Body of pancreas (tissue), 4 donors: ENCODE results near the gene TMEM91. TPM values are rescaled to one million over a fixed set of nuclear protein-coding genes. Genes with fewer than 3 reads are reported as not detected.

Experiments
- ATAC-seq: fragments of 150-250 bp; one replicate; pipeline ENCODE4 v1.9.1; 2016
- DNase-seq, 4 donors: peaks; one replicate each; pipeline ENCODE4 v3.0.0-alpha.2; 2019
- H3K27ac ChIP-seq, 4 donors: fragments of 200-600 bp; sonication (generic); 1 replicate in 3 of 4; 2 replicates in 1 of 4; pipeline versions ENCODE4 v1.5.1 to v1.6.1; 2016 to 2019; ENCODE audit warnings: mild to moderate bottlenecking in 1 of 4, mixed read lengths in 1 of 4, moderate library complexity in 1 of 4
- H3K27me3 ChIP-seq, 2 donors: fragments of 200-600 bp; sonication (generic); one replicate each; pipeline ENCODE4 v1.6.0; 2016; ENCODE audit warnings: mild to moderate bottlenecking in 1 of 2
- H3K36me3 ChIP-seq, 2 donors: fragments of 200-600 bp; sonication (generic); replicated peaks in 1 of 2; 2 replicates each; pipeline ENCODE4 v1.5.1; 2016; ENCODE audit warnings: low read depth in 2 of 2; ENCODE audit not compliant: insufficient read depth in 1 of 2
- H3K4me1 ChIP-seq: fragments of 200-600 bp; sonication (generic); one replicate; pipeline ENCODE4 v1.6.0; 2016
- H3K4me3 ChIP-seq, 2 donors: fragments of 200-600 bp; sonication (generic); 1 replicate in 1 of 2; 2 replicates in 1 of 2; pipeline ENCODE4 v1.5.1; 2016 to 2019
- H3K9me3 ChIP-seq, 3 donors: fragments of 200-600 bp; sonication (generic); 1 replicate in 2 of 3; 2 replicates in 1 of 3; pipeline ENCODE4 v1.5.1; 2016
- POLR2A ChIP-seq, 3 donors: fragments of 450-650 bp; IDR thresholded peaks; one replicate each; pipeline ENCODE4 v1.6.1; 2016; ENCODE audit warnings: antibody characterized with exemption in 3 of 3, mild to moderate bottlenecking in 2 of 3
- WGBS, 2 donors: methylation state at CpG; one replicate each; pipeline ENCODE4 v1.1.5; 2017; 5-methylcytosine and 5-hydroxymethylcytosine counted together
- intact Hi-C: fragments of 100-400 bp; cut with DNase I; formaldehyde crosslinking; loops from one replicate; pipeline ENCODE4 v1.15.1; 2023
- total RNA-seq, 2 donors: library from RNA; depleted of rRNA; stranded (reverse); fragments of >200 nt; gene quantifications; one replicate each; pipeline ENCODE4 v1.1.0, GENCODE V29; 2016
- TF ChIP-seq, protein P1 (sequence below), 7 experiments: fragments of 450-650 bp in 4 of 7; fragments of 200-600 bp in 3 of 7; sonication (generic) in 3 of 7; IDR thresholded peaks; one replicate each; pipeline ENCODE4 v1.5.1; 2016 to 2019; ENCODE audit warnings: antibody characterized with exemption in 7 of 7

Gene TMEM91
- total RNA-seq, 2 donors from 2014 or later = 7.5 to 15.5 TPM

- ATAC-seq (no peak), DNase-seq (peak in 1 of 4 donors; percentile 53)
- Histone ChIP-seq H3K9me3 (no peaks in the 10 kb centered on the region), H3K27me3 (no peaks in the 10 kb centered on the region), H3K4me3 (no peak overlapping the region), H3K36me3 (peaks cover 0 to 6% of the 10 kb centered on the region in 2 donors), H3K27ac (no peak overlapping the region), H3K4me1 (peaks cover 9% of the 10 kb centered on the region)
- TF ChIP-seq POLR2A (IDR thresholded peaks at IDR 0.05) = no peak
- TF ChIP-seq, protein P1, sequence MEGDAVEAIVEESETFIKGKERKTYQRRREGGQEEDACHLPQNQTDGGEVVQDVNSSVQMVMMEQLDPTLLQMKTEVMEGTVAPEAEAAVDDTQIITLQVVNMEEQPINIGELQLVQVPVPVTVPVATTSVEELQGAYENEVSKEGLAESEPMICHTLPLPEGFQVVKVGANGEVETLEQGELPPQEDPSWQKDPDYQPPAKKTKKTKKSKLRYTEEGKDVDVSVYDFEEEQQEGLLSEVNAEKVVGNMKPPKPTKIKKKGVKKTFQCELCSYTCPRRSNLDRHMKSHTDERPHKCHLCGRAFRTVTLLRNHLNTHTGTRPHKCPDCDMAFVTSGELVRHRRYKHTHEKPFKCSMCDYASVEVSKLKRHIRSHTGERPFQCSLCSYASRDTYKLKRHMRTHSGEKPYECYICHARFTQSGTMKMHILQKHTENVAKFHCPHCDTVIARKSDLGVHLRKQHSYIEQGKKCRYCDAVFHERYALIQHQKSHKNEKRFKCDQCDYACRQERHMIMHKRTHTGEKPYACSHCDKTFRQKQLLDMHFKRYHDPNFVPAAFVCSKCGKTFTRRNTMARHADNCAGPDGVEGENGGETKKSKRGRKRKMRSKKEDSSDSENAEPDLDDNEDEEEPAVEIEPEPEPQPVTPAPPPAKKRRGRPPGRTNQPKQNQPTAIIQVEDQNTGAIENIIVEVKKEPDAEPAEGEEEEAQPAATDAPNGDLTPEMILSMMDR (IDR thresholded peaks at IDR 0.05) = peak in 5 of 7 experiments; percentile 7 to 35 (median 16)
- intact Hi-C loops = loop anchor here (10.0 kb wide), 1 partner anchor 107 kb away; no protein-coding TSS in a partner anchor
- 70 to 84% methylated on average over 15 to 23 of the region's 23 CpGs for WGBS, 2 donors
Observed at GRCh38 chr19:41431426-41432386, 55.4 kb downstream of the TMEM91 start.

GRCh38 chr19:41433171-41433570, 56.8 kb downstream of the TMEM91 start:
- TF ChIP-seq, protein P1 (IDR thresholded peaks at IDR 0.05) = no peak
- no peak for TF ChIP-seq POLR2A (IDR thresholded peaks at IDR 0.05)
- Histone ChIP-seq H3K36me3 (peaks cover 0 to 6% of the 10 kb centered on the region in 2 donors), H3K4me3 (no peak overlapping the region), H3K27ac (no peak overlapping the region), H3K4me1 (peaks cover 8% of the 10 kb centered on the region), H3K9me3 (no peaks in the 10 kb centered on the region), H3K27me3 (no peaks in the 10 kb centered on the region)
- 93% methylated on average over 8 to 18 of the region's 18 CpGs for WGBS, 2 donors
- no peak for DNase-seq
- ATAC-seq = no peak
- intact Hi-C loops = loop anchor here (10.0 kb wide), 1 partner anchor 108 kb away; no protein-coding TSS in a partner anchor

Other genes with a start within 250 kb of the TMEM91 start
- 1 to 10 TPM in 1 of 2 donors, not detected in 1; 6.7 TPM for gene CYP2S1, start 183.3 kb upstream of the TMEM91 start, total RNA-seq
- 10 to 100 TPM; 14.2 to 15.0 TPM for gene AXL, start 157.3 kb upstream of the TMEM91 start, total RNA-seq
- 10 to 100 TPM; 76.0 to 87.3 TPM for gene HNRNPUL1, start 112.2 kb upstream of the TMEM91 start, total RNA-seq
- 10 to 100 TPM; 10.6 to 11.2 TPM for gene CCDC97, start 66.4 kb upstream of the TMEM91 start, total RNA-seq
- 10 to 100 TPM in 1 of 2 donors, 1 to 10 TPM in 1; 7.8 to 17.1 TPM for gene TGFB1, start 22.6 kb upstream of the TMEM91 start, total RNA-seq
- 1 to 10 TPM in 1 of 2 donors, under 1 TPM in 1; 0.52 to 5.3 TPM for gene B9D2, start 12.4 kb upstream of the TMEM91 start, total RNA-seq
- 10 to 100 TPM in 1 of 2 donors, 1 to 10 TPM in 1; 4.3 to 22.8 TPM for gene EXOSC5, start 20.8 kb downstream of the TMEM91 start, total RNA-seq
- 10 to 100 TPM; 15.2 to 17.9 TPM for gene BCKDHA, start 21.3 kb downstream of the TMEM91 start, total RNA-seq
- 1 to 10 TPM; 3.6 to 9.1 TPM for gene B3GNT8, start 50.8 kb downstream of the TMEM91 start, total RNA-seq
- gene DMAC2, start 63.4 kb downstream of the TMEM91 start, total RNA-seq = 10 to 100 TPM; 13.5 to 45.5 TPM
- gene ERICH4, start 66.6 kb downstream of the TMEM91 start, total RNA-seq = not detected
- under 1 TPM in 1 of 2 donors, not detected in 1; 0.52 TPM for gene CEACAM21, start 199.6 kb downstream of the TMEM91 start, total RNA-seq